ENCODE data around the gene TC2N.

GRCh38 chr14:91896419-91896818, 29.1 kb upstream of the TC2N start:
- no peak for TF ChIP-seq CTCF (IDR thresholded peaks at IDR 0.05)
- TF ChIP-seq POLR2AphosphoS5 (IDR thresholded peaks at IDR 0.05), result no peak
- no peak for TF ChIP-seq EP300 (IDR thresholded peaks at IDR 0.05)
- no peak for TF ChIP-seq POLR2A (IDR thresholded peaks at IDR 0.05)

Measured in sigmoid colon (tissue), 4 donors.